HG03108 (cell line): ENCODE results near the gene FAM13A.
"Not testable (repeated sequence)": the region's sequence is repeated elsewhere in the genome, so short reads cannot be mapped to it uniquely, and the experiment has no call there.

Source experiments
- ATAC-seq: cut with Tn5 transposase; IDR thresholded peaks from one replicate; pipeline ENCODE4 v1.9.1; 2021; ENCODE audit warnings: moderate library complexity; ENCODE audit not compliant: unreplicated experiment

FAM13A gene

DNA sequence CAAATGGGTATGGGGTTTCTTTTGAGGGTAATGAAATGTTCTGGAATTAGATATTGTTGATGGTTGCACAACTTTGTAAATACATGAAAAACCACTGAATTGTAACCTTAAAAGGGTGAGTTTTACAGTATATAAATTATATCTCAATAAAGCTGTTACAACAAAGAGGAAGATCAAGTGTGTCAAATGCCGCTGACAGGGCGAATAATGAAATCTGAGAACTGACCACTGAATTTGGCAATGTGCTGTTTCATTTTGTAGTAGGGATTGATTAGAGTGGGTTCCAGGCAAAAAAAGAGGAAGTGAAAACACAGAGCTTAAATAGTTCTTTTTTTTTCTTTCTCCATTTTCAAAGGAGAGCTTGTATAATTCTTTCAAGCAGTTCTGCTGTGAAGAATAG, 198.2 kb downstream of the FAM13A start:
- peak; percentile 94 for ATAC-seq

DNA sequence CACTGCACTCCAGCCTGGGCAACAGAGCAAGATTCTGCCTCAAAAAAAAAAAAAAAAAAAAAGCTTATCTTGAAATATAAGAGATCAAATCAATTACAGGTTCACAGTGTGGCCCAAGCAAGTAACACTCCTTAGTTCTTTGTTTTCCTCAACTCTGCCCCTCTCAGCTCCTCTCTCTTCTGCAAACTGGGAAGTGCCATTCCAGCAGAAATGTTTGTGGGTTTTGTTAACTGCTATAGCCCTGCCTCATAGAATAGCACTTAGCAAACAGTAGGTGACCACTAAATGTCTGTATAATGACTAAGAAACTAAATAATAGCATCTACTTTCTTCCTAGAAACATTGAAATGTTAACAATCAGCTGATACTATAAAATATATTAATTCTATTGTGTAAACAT, 199.4 kb downstream of the FAM13A start:
- ATAC-seq: no peak

DNA sequence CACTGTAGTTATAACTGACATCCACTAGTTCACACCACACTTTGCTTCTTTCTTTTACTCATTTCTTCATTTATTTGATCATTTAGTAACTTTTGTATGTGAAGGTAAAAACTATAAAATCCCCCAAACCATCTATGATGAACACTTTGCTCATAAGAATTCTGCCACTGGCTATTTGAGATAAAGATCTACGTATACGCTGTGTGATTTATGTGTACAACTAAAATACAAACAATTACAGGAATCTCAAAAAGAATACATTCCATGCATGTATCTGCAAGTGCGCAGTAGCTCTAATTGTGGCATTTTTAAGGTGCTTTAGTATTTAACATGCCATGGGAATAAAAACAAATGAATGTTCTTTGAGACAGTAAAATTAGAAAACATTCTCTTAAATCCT, 202.5 kb downstream of the FAM13A start:
- no peak for ATAC-seq

DNA sequence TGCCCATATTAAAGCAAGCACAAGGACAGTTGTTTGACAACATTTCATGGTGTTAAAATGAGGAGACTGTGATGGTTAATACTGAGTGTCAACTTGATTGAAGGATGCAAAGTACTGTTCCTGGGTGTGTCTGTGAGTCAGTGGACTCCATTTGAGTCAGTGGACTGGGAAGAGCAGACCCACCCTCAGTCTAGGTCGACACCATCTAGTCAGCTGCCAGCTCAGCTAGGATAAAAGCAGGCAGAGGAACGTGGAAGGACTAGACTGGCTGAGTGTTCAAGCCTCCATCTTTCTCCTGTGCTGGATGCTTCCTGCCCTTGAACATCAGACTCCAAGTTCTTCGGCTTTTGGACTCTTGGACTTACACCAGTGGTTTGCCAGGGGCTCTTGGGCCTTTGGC, 203.4 kb downstream of the FAM13A start:
- not testable (repeated sequence) for ATAC-seq

DNA sequence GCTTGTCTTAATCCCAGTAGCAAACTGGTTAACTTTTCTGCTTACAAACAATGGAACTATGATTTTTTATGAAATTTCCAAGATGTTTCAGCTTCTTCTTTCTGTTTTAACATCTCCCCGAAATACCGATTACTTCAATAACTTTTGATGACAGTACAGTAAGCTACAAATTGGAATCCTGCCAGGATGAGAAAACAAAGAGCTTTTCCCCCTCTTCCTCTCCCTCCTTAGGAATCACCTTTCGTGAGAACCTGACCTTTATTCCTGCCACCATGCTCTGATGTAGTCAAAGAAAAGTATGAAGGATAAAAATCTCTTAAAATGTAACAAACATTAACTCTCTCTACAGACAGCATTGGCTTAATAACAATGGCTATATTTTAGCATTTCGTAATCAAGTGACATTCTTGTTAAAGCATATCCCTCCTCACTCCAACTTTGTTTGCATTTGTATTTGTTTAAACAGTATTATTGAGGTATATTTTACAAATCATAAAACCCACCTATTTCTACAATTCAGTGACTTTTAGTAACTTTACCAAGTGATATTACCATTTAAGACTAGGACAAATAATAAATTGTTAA, 210.7 kb downstream of the FAM13A start:
- no peak for ATAC-seq

DNA sequence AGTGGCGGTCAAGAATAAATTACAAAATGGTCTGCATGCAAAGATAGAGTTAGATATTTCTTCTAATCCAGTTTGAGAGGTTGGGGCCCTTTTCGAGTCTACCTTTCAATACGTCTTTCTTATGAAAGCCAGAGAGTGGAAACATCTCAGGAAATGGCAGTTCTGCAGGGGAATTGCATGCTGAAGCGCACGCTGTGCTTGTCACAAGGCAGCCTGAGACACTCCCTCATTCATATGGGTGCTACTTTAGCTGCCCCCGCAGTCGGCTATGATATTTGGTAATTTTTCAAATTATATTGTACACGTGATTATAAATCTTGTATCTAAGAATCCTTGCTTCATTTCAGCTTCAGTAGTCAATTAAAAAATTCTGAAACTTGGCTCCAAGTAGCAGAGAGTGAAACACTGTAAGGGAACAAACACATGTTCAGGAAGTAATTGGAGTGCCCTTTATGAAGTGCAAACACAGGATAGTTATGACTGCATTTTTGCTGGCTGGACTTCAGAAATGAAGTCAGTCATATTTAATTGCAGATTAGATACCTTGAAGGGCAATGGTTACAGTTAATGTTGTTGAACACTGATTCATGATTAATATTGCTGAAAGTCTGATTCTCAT, 213.8 kb downstream of the FAM13A start:
- no peak for ATAC-seq

DNA sequence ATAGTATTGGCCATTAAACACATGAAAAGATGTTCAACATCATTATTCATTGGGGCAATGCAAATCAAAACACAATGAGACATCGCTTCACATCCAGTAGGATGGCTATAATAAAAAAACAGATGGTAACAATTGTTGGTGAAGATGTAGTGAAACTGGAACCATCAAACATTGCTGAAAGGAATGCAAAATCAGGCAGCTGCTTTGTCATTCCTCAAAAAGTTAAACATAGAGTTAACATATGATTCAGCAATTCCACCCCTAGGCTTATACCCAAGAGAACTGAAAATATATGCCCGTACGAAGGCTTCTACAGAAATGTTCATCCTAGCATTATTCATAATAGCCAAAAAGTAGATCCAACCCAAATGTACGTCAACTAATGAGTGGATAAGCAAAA, 215.3 kb downstream of the FAM13A start:
- no peak for ATAC-seq

DNA sequence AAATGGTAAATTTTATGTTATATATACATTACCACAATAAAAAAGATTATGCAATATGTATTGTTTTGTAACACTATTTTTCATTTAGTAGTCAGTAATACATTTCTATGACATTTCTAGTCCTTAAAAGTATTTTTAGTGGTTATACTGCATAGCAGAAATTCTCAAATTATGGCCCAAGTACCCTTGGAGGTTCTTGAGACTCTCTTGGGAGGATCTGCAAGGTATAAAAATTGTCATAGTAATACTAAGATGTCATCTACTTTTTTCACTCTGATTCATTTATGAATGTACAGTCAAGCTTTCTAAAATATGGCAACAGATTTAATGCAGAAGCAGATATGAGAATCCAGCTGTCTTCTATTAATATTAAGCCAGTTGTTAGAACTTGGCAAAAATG, 220.8 kb downstream of the FAM13A start:
- no peak for ATAC-seq

DNA sequence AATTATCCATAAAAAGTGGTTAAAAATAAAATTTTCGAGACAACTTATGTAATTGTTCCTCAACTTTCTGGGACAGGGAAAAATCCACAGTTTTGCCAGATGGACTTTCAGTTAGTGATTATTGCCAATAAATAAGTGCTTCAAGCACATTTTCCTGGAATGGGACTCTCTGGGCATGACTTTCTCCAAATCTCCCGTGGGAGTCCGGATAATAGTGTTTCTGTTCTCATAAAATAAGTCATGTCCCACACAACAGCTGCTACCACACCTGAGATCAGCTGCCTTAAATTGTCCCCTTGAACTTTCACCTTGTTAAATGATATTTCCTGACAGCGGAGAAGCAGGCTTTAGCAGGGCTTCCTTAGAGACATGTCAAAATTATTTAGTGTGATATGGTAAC, 226.0 kb downstream of the FAM13A start:
- no peak for ATAC-seq

DNA sequence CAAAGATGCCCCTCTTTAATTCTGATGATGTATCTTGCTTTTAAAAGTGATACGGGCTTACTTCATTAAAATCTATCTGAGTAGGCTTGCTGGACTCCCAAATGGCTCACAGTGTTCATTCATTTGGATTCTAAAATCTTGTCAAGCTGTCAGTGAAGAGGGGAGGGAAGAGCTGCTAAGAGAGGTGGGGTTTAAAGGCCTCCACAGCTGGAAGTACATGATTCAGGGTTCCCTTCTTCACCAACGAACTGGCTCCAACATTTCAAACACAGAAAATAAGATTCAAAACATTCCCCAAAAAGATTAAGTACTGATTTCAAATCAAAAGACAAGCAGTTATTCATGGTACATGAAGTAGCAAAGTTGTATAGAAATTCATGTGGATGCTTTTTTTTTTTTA, 226.4 kb downstream of the FAM13A start:
- no peak for ATAC-seq

DNA sequence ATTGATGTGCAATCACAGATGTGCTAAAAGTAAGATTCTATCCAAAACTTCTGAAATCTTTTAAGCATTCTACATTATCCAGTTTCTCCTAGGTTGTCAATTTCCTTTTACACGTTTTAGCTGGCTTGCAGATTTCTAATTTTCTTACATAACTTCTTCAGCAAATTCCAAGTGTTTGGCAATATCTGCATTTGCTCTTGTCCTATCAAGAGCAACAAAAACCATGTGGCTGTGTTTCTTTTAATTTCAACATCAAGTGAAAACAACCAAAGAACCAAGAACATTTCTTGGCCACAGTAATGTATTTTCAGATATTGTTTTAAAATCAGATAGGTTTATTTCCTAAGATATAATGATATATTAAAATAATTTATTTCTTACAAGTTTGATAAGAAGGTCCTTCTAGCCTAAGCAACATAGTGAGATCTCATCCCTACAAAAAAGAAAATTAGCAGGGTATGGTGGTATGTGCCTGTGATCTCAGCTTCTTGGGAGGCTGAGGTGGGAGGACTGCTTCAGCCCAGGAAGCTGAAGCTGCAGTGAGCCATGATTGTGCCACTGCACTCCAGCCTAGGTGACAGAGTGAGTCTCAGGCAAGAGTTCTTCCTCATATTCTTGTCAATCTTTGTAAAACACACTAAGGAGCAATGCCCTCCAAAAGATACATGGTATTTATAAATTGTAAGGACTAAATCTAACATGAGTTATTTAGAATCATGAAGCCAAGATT, 228.0 kb downstream of the FAM13A start:
- ATAC-seq: no peak

DNA sequence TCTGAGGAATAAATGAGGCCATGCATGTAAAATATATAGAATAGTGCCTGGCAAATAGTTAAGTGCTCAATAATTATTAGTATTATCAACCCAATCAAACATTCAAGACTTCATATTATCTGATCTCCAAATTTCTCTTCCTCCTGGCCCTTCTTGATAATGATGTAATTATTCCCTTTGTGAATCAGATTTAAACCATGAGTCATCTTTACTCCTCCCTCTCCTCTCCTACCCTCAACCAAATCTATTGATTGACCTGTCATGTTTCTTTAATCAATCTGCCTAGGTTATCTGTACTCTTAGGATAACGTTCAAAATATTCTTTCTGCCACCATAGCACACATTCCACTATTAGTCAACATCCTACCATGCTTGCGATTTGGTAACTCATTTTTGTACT, 229.5 kb downstream of the FAM13A start:
- no peak for ATAC-seq

DNA sequence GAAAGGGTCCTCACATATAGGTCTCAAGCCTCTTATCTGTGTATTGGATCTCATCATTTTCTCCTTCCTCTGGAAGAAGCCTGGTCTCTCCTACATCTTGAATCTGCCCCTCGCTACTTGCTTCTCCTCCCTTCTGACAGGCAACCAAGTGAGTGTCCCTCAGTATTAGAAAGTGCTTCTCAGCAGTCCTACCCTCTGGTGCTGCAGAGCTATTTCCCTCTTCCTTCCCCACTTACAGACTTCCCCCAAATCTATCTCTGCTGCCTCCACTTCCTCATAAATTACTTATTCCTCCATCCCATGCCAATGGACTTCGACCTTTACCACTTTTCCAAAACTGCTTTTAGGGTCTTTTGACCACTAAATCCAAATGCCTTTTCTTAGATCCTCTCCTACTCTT, 230.2 kb downstream of the FAM13A start:
- no peak for ATAC-seq

DNA sequence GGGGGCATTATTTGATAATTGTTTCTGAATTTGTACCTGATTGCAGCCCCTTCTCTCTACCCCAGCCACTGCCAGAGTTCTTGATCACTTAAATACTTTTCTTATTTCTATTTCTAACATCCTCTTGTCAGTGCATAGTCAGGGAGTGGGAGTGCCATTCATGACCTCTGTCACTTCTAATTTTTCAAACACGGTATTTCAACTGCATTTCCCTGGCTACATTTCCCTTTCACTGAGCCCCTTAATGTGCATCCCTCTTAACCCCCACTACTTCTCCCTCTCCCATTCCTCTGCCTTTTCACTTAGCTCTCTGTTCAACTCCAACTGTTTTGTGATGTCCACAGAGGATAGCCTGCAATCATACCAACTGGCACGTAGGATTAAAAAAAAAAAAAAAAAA, 231.1 kb downstream of the FAM13A start:
- no peak for ATAC-seq

DNA sequence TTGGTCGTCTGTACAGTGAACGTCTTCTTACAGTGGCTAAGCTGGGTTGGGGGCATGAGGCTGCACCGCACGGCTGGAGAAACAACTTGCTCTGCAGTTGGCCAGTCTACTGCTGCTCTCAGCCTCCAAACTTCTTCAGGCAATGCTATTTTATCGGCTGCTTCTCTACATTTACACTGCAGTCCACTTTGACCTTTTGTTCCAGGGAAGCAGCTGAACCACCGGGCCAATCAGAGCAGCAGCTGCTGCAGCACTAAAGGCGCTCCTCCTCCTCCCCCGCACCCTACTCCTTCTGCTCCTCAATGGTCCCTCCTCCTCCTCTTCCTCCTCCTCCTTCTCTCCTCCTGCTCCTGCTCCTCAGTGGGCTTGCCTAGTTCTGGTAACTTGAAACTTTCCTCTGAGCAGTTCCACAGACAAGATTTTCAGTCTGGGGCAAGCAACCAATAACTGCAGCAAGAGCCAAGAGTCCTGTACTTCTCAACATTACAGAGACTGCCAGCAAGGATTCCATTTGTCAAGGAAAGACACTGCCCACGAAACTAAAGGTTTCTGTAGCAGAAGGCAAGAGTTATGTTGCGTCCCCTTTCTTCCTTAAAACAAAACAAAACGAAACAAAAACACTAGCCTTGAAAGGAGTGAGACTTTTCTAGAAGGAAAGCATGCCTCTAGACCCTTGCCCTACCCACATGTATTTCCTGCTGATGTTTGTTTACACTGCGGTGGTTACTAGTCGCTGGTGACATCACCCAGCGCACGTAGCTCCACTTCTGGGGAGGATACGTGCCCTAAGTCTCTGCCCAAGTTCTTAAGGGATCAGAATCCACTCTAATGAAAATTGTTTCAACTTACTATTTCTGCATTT, 233.7 kb downstream of the FAM13A start:
- peak; percentile 98 for ATAC-seq

DNA sequence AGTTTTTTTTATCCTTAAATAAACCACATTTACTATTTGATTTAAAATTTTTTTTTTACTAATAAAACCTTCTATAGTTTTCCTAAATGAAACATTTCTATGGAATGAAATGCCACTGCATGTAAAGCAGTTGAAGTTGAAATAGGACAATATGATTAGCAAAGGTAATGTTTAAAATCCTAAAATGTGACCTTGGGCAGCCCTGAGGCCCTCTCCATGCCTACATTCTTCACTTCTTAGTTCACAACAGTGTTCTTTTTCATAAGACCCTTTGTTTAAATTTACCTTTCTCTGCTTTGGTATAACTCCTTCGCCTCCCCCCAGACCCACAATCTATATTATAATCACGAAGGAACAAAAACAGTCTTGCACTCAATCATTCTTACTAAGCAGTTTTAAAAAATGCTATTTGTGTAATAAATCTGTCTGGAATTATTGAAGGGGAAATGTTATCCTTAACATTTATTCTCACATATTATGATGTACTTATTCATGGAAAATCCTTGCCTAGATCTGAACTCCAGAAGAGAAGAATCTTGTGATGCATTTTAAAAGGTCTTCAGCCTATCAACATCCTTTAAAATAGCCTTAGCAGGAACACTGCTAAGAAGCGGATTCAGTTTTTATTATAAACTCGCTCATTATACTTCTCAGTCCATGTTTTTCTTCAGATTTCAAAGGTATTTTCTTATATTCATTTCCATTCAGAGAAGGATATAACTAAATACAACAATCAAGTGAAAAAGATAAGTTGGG, 234.8 kb downstream of the FAM13A start:
- no peak for ATAC-seq

DNA sequence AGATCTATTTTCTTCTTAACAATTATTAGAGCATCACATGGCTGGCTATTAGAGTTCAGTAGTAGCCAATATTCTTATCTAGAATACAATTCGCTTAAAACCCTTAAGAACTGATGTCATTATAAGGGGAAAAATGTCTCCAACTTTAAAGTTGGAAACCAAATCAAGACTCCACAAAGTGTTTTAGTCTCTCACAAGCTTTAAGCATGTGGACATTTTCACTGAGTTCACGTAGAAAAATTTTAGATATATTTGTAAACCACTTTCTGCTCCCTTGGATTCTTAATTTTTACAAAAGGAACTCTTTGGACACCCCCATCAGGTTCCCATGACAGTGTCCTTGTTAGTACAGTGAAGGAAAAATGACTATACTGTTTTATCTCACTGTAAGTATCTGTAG, 235.5 kb downstream of the FAM13A start:
- ATAC-seq: no peak

DNA sequence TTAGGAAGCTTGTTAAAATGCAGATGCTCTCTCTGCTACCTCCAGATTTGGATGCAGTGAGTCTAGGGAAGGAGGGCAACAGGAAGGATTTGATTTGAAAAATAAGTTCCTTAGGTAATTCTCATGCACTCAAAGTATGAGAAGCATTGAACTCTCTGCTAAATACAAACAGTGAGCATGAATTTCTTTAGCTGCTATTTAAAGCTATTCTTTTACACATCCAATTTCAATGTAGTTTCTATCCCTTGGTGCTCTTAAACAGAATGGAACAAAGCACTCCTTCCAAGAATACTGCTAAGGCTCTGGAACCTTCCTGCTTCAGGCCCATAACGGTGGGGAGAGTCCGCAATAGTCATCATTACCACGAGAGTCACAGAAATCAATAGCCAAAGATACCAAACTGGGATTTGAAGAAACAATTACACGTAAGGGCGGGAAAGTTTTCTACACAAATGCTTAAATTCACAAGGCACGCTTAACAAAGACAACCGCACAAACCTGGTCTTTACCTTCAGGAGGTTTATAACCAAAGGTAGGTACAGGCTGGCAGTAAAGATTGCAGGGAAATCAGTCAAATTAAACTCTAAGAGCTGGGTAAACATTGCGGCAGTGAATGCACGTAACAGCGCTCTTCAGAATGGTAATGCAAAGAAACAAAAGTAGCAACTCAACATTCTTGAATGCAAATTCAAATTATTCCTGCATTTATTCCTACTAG, 236.1 kb downstream of the FAM13A start:
- ATAC-seq: no peak

DNA sequence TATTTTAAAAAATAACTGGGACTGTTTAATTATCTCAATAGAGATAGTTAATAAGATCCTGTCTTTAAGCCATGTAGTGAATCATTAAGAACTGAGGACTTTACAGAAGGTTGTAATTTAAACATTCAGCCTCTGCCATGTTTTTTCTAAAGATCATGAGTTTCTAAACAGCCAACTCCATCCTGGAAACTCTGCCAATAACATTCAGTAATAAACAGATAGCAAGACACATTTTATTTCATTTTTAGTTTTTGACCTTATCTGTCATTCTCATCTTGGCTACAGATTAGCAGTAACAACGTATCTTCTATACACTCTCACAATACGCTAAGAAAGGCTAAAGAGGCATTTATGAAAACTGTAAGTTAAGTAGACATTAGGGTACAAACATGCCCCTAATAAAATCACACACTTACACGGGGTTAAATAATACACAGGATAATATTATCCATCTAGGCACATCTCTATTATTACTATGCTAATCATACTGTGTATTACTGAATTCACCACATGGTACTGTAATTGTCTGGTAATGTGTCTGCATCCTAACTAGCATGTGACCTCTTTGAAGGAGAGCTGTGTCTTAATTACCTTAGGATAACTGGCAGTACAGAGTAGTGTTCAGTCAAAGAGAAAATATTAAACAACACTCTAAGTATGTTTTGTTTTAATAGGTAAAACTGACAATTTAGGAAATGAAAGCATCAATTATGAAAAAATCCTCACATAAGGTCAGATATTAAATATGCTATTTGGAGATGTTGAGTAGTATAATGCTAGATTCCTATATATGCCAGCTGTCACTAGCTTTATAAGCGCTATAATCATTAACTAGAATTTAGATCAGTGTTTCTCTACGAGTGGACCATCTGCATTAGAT, 236.9 kb downstream of the FAM13A start:
- no peak for ATAC-seq
